Loucy (cell line): ENCODE data around the gene EXOC5.

ENCODE experiments used
- H2AFZ ChIP-seq: fragments of 200-600 bp; sonication (generic); 2 replicates; pipeline ENCODE4 v1.6.0; 2016; ENCODE audit warnings: antibody characterized with exemption, mild to moderate bottlenecking, low read length, moderate library complexity
- H3F3A ChIP-seq: fragments of 200-600 bp; 2 replicates; pipeline ENCODE4 v1.6.0; 2016; ENCODE audit warnings: antibody characterized with exemption, low read depth, mild to moderate bottlenecking
- H3K27me3 ChIP-seq: fragments of 200-600 bp; sonication (generic); 2 replicates; pipeline ENCODE4 v1.6.1; 2014; ENCODE audit warnings: low read length, mild to moderate bottlenecking; ENCODE audit not compliant: insufficient read depth, poor library complexity, severe bottlenecking
- H3K36me3 ChIP-seq: fragments of 200-600 bp; sonication (generic); 2 replicates; pipeline ENCODE4 v1.6.1; 2016; ENCODE audit warnings: low read length; ENCODE audit not compliant: insufficient read depth
- H3K4me1 ChIP-seq: fragments of 200-600 bp; sonication (generic); 2 replicates; pipeline ENCODE4 v1.5.1; 2014; ENCODE audit warnings: low read length, mild to moderate bottlenecking; ENCODE audit not compliant: insufficient read depth, poor library complexity, severe bottlenecking
- H3K4me2 ChIP-seq: fragments of 200-600 bp; sonication (generic); 2 replicates; pipeline ENCODE4 v1.6.0; 2014; ENCODE audit warnings: antibody characterized with exemption, low read length, low read depth, mild to moderate bottlenecking; ENCODE audit not compliant: poor library complexity, severe bottlenecking
- H3K4me3 ChIP-seq: fragments of 200-600 bp; sonication (generic); 2 replicates; pipeline ENCODE4 v1.5.1; 2014; ENCODE audit warnings: low read length, mild to moderate bottlenecking, mixed read lengths; ENCODE audit not compliant: poor library complexity, severe bottlenecking
- H3K79me2 ChIP-seq: fragments of 200-600 bp; sonication (generic); 2 replicates; pipeline ENCODE4 v1.6.1; 2014; ENCODE audit warnings: low read length; ENCODE audit not compliant: insufficient read depth
- H3K9ac ChIP-seq: fragments of 200-600 bp; sonication (generic); 2 replicates; pipeline ENCODE4 v1.6.0; 2014; ENCODE audit warnings: mild to moderate bottlenecking, low read depth, low read length, moderate library complexity; ENCODE audit not compliant: poor library complexity, severe bottlenecking
- H3K9me2 ChIP-seq: fragments of 200-600 bp; sonication (generic); replicated peaks from 2 replicates; pipeline ENCODE4 v1.6.1; 2016; ENCODE audit warnings: low read depth, low read length, mixed read lengths
- H3K9me3 ChIP-seq: fragments of 200-600 bp; sonication (generic); 2 replicates; pipeline ENCODE4 v1.6.1; 2014; ENCODE audit warnings: mild to moderate bottlenecking, antibody characterized with exemption, low read length, low read depth; ENCODE audit not compliant: insufficient read depth
- H4K20me1 ChIP-seq: fragments of 200-600 bp; sonication (generic); 2 replicates; pipeline ENCODE4 v1.6.0; 2014; ENCODE audit warnings: antibody characterized with exemption, low read length, mild to moderate bottlenecking; ENCODE audit not compliant: insufficient read depth, poor library complexity, severe bottlenecking
- EZH2phosphoT487 ChIP-seq: fragments of 200-600 bp; IDR thresholded peaks from 2 replicates; pipeline ENCODE4 v1.6.1; 2018; ENCODE audit warnings: antibody characterized with exemption, mild to moderate bottlenecking, moderate library complexity, borderline replicate concordance
- TF ChIP-seq, protein P1 (sequence below): fragments of 200-600 bp; sonication (generic); conservative IDR thresholded peaks from 2 replicates; pipeline ENCODE4 v1.5.1; 2014; ENCODE audit warnings: mild to moderate bottlenecking, antibody characterized with exemption, low read length

The EXOC5 gene

DNA sequence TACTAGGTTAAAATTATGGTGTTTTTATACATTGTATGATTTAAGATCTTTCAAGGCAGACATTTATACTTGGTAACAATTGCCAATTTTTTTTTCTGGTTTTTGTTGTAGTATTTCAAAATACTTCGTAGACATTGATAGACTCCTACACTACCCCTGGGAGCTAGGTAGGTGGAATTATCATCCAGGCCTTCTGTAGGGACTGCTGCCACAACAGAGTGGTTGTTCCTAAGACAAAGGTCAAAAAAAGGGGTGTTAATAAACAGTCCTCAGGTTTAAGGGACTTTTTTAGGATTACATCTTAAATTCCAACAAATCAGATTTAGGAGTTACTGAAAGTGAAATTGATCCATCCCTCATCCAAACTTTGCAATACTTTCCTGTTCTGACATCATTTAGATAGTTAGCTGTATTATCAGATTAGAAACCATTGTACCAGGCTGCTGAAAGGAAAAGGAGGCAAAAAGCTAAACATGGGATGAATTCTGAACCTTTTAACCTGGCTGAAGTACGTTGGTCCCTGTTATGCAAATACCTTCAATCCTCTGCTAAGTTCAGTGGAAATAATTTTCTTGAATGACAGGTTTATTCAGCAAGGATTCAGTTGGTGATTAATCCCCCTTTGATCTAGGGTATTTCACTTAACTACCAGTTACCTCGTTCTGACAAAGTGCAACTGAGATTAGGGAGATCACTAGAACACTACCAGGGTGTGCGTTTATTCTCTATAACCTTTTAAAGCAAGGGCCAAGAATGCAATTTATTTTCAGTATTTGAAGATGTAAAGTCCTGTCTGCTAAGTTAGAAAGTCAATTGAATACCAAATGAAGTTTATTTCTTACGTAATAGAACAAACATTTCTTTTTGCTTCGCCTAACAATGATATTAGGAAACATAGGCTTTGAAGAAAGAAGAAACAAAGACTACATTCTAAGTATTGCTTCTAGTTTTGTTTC, 23.3 kb upstream of the EXOC5 start:
- Histone ChIP-seq H3K36me3 (peaks cover 19% of the 10 kb centered on the region; the same call in 1 of the 2 replicates), H3K9ac (no peak overlapping the region), H3K27me3 (no peaks in the 10 kb centered on the region), H3K9me3 (no peaks in the 10 kb centered on the region), H4K20me1 (no peaks in the 10 kb centered on the region), H3K9me2 (no peaks in the 10 kb centered on the region), H3K4me2 (no peak overlapping the region), H3F3A (no peaks in the 10 kb centered on the region), H2AFZ (no peak overlapping the region), H3K4me1 (no peaks in the 10 kb centered on the region), H3K4me3 (no peak overlapping the region), H3K79me2 (no peaks in the 10 kb centered on the region)
- TF ChIP-seq, protein P1, sequence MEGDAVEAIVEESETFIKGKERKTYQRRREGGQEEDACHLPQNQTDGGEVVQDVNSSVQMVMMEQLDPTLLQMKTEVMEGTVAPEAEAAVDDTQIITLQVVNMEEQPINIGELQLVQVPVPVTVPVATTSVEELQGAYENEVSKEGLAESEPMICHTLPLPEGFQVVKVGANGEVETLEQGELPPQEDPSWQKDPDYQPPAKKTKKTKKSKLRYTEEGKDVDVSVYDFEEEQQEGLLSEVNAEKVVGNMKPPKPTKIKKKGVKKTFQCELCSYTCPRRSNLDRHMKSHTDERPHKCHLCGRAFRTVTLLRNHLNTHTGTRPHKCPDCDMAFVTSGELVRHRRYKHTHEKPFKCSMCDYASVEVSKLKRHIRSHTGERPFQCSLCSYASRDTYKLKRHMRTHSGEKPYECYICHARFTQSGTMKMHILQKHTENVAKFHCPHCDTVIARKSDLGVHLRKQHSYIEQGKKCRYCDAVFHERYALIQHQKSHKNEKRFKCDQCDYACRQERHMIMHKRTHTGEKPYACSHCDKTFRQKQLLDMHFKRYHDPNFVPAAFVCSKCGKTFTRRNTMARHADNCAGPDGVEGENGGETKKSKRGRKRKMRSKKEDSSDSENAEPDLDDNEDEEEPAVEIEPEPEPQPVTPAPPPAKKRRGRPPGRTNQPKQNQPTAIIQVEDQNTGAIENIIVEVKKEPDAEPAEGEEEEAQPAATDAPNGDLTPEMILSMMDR = no peak
- no peak for TF ChIP-seq EZH2phosphoT487

DNA sequence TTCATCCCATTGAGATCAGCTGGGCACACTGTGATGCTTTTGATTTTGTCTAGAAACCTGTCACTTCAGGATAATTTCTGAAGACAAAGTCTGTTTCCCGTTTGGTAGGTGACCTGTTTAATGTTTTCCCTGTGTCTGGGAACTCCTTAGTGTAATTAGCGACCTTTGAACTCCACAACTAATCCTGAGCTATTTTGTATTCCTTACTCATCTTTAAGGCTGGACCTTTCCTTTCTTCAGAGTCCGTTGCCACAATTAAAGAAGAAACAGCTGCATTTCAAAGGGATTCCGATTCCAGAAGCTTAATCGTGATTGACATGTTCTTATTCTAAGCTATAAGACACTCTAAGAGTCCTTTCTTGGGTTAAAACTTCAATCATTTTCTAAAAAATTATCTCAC, 22.0 kb upstream of the EXOC5 start:
- no peak for TF ChIP-seq EZH2phosphoT487
- TF ChIP-seq, protein P1 = no peak
- H2AFZ ChIP-seq = no peak overlapping the region
- H3K4me1 ChIP-seq = no peaks in the 10 kb centered on the region

DNA sequence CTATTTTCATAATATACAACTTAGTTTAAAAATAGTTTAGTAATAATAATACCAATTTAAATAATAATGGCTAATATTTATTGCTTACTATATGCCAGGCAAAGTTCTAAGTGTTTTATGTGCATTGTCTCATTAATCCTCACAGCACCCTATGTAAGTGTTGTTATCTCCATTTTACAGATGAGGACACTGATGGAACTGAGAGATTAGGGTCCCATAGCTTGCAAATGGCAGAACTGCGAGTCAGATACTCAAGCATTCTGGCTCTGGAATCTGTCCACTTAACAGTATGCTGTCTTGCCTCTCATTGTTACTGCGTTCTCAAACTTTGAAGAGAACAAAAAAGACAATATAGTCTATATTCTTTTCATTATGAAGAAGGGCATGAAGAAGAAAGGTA, 19.0 kb upstream of the EXOC5 start:
- H3K4me3 ChIP-seq = no peak overlapping the region
- H3F3A ChIP-seq = no peaks in the 10 kb centered on the region
- peaks cover 44% of the 10 kb centered on the region; the same call in 1 of the 2 replicates for H3K36me3 ChIP-seq
- H4K20me1 ChIP-seq = no peaks in the 10 kb centered on the region
- TF ChIP-seq EZH2phosphoT487 = no peak
- TF ChIP-seq, protein P1 = no peak
- no peak overlapping the region for H3K4me2 ChIP-seq
- H2AFZ ChIP-seq = no peak overlapping the region
- no peaks in the 10 kb centered on the region for H3K79me2 ChIP-seq
- H3K27me3 ChIP-seq = no peaks in the 10 kb centered on the region
- H3K9me3 ChIP-seq = no peaks in the 10 kb centered on the region
- H3K4me1 ChIP-seq = no peaks in the 10 kb centered on the region
- H3K9ac ChIP-seq = no peak overlapping the region
- H3K9me2 ChIP-seq = no peaks in the 10 kb centered on the region

More for the DNA sequence above, 22.0 kb upstream of the EXOC5 start:
- Histone ChIP-seq H3K79me2 (no peaks in the 10 kb centered on the region), H3K9me3 (no peaks in the 10 kb centered on the region), H3F3A (no peaks in the 10 kb centered on the region), H3K4me3 (no peak overlapping the region), H3K9me2 (no peaks in the 10 kb centered on the region), H4K20me1 (no peaks in the 10 kb centered on the region), H3K9ac (no peak overlapping the region), H3K27me3 (no peaks in the 10 kb centered on the region), H3K4me2 (no peak overlapping the region), H3K36me3 (peaks cover 26% of the 10 kb centered on the region; the same call in 1 of the 2 replicates)
